Hair follicular keratinocyte (primary cell): ENCODE data around the gene NEURL4. TPM values are rescaled to one million over a fixed set of nuclear protein-coding genes. Genes with fewer than 3 reads are reported as not detected.

Source experiments
- total RNA-seq: library from RNA; depleted of rRNA; stranded (reverse); fragments of >200 nt; gene quantifications from 2 replicates; pipeline ENCODE4 v1.2.3, GENCODE V29; 2015

The NEURL4 gene
- 6.2 and 10.9 TPM in 2 replicates for total RNA-seq

GRCh38 chr17:7328840-7329373, at the start of gene NEURL4:
Gene NEURL4 (minus strand): TSS chr17:7329335. CDS start chr17:7329312, 23 bp downstream.

GRCh38 chr17:7355053-7355452, 25.9 kb upstream of the NEURL4 start, which contains the start of gene TMEM95:
Gene TMEM95 (plus strand): TSS chr17:7355156. CDS start chr17:7355205, 49 bp downstream.

GRCh38 chr17:7351665-7352502, 22.7 kb upstream of the NEURL4 start, which contains the start of gene KCTD11:
Gene KCTD11 (plus strand): TSS chr17:7352162.

GRCh38 chr17:7336240-7337175, 7.4 kb upstream of the NEURL4 start, which contains the start of gene ACAP1:
Gene ACAP1 (plus strand): TSS chr17:7336529. CDS start chr17:7336735, 206 bp downstream.

GRCh38 chr17:7314719-7315569, 14.2 kb downstream of the NEURL4 start, which contains the start of gene GPS2:
Gene GPS2 (minus strand): TSS chr17:7315360. CDS start chr17:7315052, 308 bp downstream.

GRCh38 chr17:7306911-7307685, 22.0 kb downstream of the NEURL4 start, which contains the start of gene EIF5A:
Gene EIF5A (plus strand): TSS chr17:7307628. CDS start chr17:7309636, 2,008 bp downstream.

GRCh38 chr17:7294614-7295153, 34.5 kb downstream of the NEURL4 start, which contains the start of gene YBX2:
Gene YBX2 (minus strand): TSS chr17:7294639. CDS start chr17:7294500, 139 bp downstream.

GRCh38 chr17:7281074-7281952, 47.8 kb downstream of the NEURL4 start, which contains the start of gene SLC2A4:
Gene SLC2A4 (plus strand): TSS chr17:7281718. CDS start chr17:7281935, 217 bp downstream.

Other genes with a start within 250 kb of the NEURL4 start
- not detected in 2 replicates for gene CLEC10A, start 249.1 kb downstream of the NEURL4 start, total RNA-seq
- gene ASGR2, start 214.5 kb downstream of the NEURL4 start, total RNA-seq: not detected in 2 replicates
- gene ASGR1, start 150.0 kb downstream of the NEURL4 start, total RNA-seq: 0.23 TPM in 1 of 2 replicates, not detected in the other
- 1.4 and 5.5 TPM in 2 replicates for gene DLG4, start 109.5 kb downstream of the NEURL4 start, total RNA-seq
- gene ACADVL, start 109.4 kb downstream of the NEURL4 start, total RNA-seq: 173 and 216 TPM in 2 replicates
- gene DVL2, start 94.8 kb downstream of the NEURL4 start, total RNA-seq: 32.6 and 39.5 TPM in 2 replicates
- 26.9 and 32.2 TPM in 2 replicates for gene PHF23, start 89.9 kb downstream of the NEURL4 start, total RNA-seq
- 171 and 262 TPM in 2 replicates for gene GABARAP, start 86.9 kb downstream of the NEURL4 start, total RNA-seq
- 39.4 and 49.4 TPM in 2 replicates for gene CTDNEP1, start 77.6 kb downstream of the NEURL4 start, total RNA-seq
- 23.3 and 36.8 TPM in 2 replicates for gene ELP5, start 77.1 kb downstream of the NEURL4 start, total RNA-seq
- gene CLDN7, start 66.9 kb downstream of the NEURL4 start, total RNA-seq: 7.9 and 26.0 TPM in 2 replicates
- gene SLC2A4, start 47.6 kb downstream of the NEURL4 start, total RNA-seq: 0.08 and 1.4 TPM in 2 replicates
- gene YBX2, start 34.7 kb downstream of the NEURL4 start, total RNA-seq: 0.47 and 0.72 TPM in 2 replicates
- 557 and 909 TPM in 2 replicates for gene EIF5A, start 21.7 kb downstream of the NEURL4 start, total RNA-seq
- 42.7 and 70.0 TPM in 2 replicates for gene GPS2, start 14.0 kb downstream of the NEURL4 start, total RNA-seq
- 3.3 and 5.6 TPM in 2 replicates for gene ACAP1, start 7.2 kb upstream of the NEURL4 start, total RNA-seq
- 6.0 and 13.0 TPM in 2 replicates for gene KCTD11, start 22.8 kb upstream of the NEURL4 start, total RNA-seq
- gene TMEM95, start 25.8 kb upstream of the NEURL4 start, total RNA-seq: not detected in 2 replicates
- 3.8 and 7.7 TPM in 2 replicates for gene TNK1, start 51.8 kb upstream of the NEURL4 start, total RNA-seq
- gene PLSCR3, start 65.2 kb upstream of the NEURL4 start, total RNA-seq: 68.4 and 99.4 TPM in 2 replicates
- 138 and 193 TPM in 2 replicates for gene TMEM256, start 74.8 kb upstream of the NEURL4 start, total RNA-seq
- 2.4 and 6.1 TPM in 2 replicates for gene NLGN2, start 78.5 kb upstream of the NEURL4 start, total RNA-seq
- gene SPEM1, start 91.0 kb upstream of the NEURL4 start, total RNA-seq: not detected in 2 replicates
- gene SPEM2, start 96.3 kb upstream of the NEURL4 start, total RNA-seq: not detected in 2 replicates
- not detected in 2 replicates for gene SPEM3, start 99.5 kb upstream of the NEURL4 start, total RNA-seq
- 25.2 and 30.4 TPM in 2 replicates for gene TMEM102, start 106.1 kb upstream of the NEURL4 start, total RNA-seq
- gene FGF11, start 110.2 kb upstream of the NEURL4 start, total RNA-seq: 7.5 and 17.3 TPM in 2 replicates
- gene CHRNB1, start 115.7 kb upstream of the NEURL4 start, total RNA-seq: 9.8 and 14.8 TPM in 2 replicates
- 25.9 and 36.8 TPM in 2 replicates for gene ZBTB4, start 150.3 kb upstream of the NEURL4 start, total RNA-seq
- gene SLC35G6, start 152.1 kb upstream of the NEURL4 start, total RNA-seq: not detected in 2 replicates
- 31.9 and 33.7 TPM in 2 replicates for gene POLR2A, start 155.0 kb upstream of the NEURL4 start, total RNA-seq
- gene TNFSF12, start 219.7 kb upstream of the NEURL4 start, total RNA-seq: 8.8 and 10.3 TPM in 2 replicates
- gene TNFSF13, start 229.4 kb upstream of the NEURL4 start, total RNA-seq: 0.80 and 5.9 TPM in 2 replicates
- 56.2 and 86.9 TPM in 2 replicates for gene SENP3, start 232.6 kb upstream of the NEURL4 start, total RNA-seq